HG03342 (cell line): ENCODE measurements around the gene ALPP.
"Not testable (repeated sequence)": the region's sequence is repeated elsewhere in the genome, so short reads cannot be mapped to it uniquely, and the experiment has no call there.

Source experiments
- ATAC-seq: cut with Tn5 transposase; IDR thresholded peaks from one replicate; pipeline ENCODE4 v1.9.1; 2021; ENCODE audit warnings: mild to moderate bottlenecking, moderate library complexity; ENCODE audit not compliant: unreplicated experiment

Gene ALPP

GRCh38 chr2:232400256-232401015, 21.9 kb downstream of the ALPP start:
- no peak for ATAC-seq

- no peak for ATAC-seq
Measured at GRCh38 chr2:232402518-232402917, 24.0 kb downstream of the ALPP start.

GRCh38 chr2:232405943-232406510, 27.5 kb downstream of the ALPP start:
- ATAC-seq = no peak

GRCh38 chr2:232406556-232407310, 28.2 kb downstream of the ALPP start, which contains the start of gene ALPG:
Gene ALPG, plus strand, starts transcription at chr2:232406844. Its CDS starts 51 bp downstream, at chr2:232406895.
- ATAC-seq = no peak

- ATAC-seq = not testable (repeated sequence)
Measured at GRCh38 chr2:232407428-232408150, 29.0 kb downstream of the ALPP start.

- ATAC-seq = not testable (repeated sequence)
Measured at GRCh38 chr2:232408269-232408668, 29.7 kb downstream of the ALPP start.

- ATAC-seq = not testable (repeated sequence)
Measured at GRCh38 chr2:232409617-232410016, 31.1 kb downstream of the ALPP start.

GRCh38 chr2:232410238-232410900, 31.8 kb downstream of the ALPP start:
- no peak for ATAC-seq

- no peak for ATAC-seq
Measured at GRCh38 chr2:232411901-232412629, 33.5 kb downstream of the ALPP start.

- ATAC-seq = no peak
Measured at GRCh38 chr2:232412986-232413385, 34.4 kb downstream of the ALPP start.

GRCh38 chr2:232415138-232415690, 36.7 kb downstream of the ALPP start:
- no peak for ATAC-seq

- ATAC-seq = no peak
Measured at GRCh38 chr2:232415736-232416520, 37.4 kb downstream of the ALPP start.

- no peak for ATAC-seq
Measured at GRCh38 chr2:232416521-232417470, 38.2 kb downstream of the ALPP start.

- no peak for ATAC-seq
Measured at GRCh38 chr2:232417489-232417888, 38.9 kb downstream of the ALPP start.

- ATAC-seq = no peak
Measured at GRCh38 chr2:232418056-232418455, 39.5 kb downstream of the ALPP start.

- no peak for ATAC-seq
Measured at GRCh38 chr2:232418466-232419244, 40.1 kb downstream of the ALPP start.
